Fibroblast of mammary gland (primary cell): Measurements from ENCODE around the gene WDR45.

ENCODE experiments used
- DNase-seq: peaks from one replicate; pipeline ENCODE4 v3.0.0-alpha.2; 2010; ENCODE audit warnings: low read depth
- H3K4me3 ChIP-seq: 2 replicates; pipeline ENCODE4 v1.5.1; 2011; ENCODE audit warnings: low read depth, mild to moderate bottlenecking, low read length, moderate library complexity; ENCODE audit not compliant: control insufficient read depth
- TF ChIP-seq, protein P1 (sequence below): conservative IDR thresholded peaks from 2 replicates; pipeline ENCODE4 v1.5.1; 2011; ENCODE audit warnings: low read depth, low read length, inconsistent platforms; ENCODE audit not compliant: control insufficient read depth, insufficient read depth

WDR45 gene

DNA sequence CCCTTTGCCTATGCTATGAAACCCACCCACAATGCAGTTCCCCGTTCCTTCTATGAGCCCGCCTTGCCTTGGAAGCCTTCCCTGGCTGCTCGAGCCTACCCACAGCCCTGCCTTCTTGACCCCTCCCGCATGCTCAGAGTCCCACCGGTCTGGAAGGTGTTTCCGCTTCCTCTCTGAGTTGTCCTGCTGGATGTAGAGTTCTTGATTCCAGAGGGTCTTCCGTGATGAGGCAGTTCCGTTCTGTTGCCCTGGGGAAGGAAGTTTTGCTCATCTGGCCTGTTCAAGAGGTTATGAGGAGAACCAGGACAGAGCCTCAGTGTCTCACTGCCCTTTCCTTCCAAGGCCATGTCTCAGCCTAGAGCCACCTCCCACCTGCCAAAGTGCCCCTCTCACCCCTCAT, 36.4 kb upstream of the WDR45 start:
- TF ChIP-seq, protein P1, sequence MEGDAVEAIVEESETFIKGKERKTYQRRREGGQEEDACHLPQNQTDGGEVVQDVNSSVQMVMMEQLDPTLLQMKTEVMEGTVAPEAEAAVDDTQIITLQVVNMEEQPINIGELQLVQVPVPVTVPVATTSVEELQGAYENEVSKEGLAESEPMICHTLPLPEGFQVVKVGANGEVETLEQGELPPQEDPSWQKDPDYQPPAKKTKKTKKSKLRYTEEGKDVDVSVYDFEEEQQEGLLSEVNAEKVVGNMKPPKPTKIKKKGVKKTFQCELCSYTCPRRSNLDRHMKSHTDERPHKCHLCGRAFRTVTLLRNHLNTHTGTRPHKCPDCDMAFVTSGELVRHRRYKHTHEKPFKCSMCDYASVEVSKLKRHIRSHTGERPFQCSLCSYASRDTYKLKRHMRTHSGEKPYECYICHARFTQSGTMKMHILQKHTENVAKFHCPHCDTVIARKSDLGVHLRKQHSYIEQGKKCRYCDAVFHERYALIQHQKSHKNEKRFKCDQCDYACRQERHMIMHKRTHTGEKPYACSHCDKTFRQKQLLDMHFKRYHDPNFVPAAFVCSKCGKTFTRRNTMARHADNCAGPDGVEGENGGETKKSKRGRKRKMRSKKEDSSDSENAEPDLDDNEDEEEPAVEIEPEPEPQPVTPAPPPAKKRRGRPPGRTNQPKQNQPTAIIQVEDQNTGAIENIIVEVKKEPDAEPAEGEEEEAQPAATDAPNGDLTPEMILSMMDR, result no peak
- no peak for DNase-seq

DNA sequence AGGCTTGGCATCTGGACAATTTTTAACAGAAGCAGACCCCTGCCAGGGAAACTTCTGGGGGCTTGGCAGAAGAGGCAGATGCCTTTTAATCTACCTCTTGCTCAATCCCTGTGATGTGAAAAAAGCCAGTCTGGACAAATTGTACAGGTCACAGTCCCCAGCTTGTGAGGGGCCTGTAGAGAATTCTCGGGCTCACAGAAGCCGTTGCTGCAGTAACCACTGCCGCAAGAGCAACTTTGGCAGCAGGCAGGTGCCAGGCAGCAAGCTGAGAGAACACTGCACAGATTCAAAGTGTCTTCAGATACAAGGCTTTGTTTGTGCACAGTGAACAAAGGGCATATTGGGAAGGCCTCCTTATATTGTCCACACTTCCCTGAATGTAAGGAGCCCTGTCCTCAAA, 32.1 kb upstream of the WDR45 start:
- DNase-seq, result no peak
- TF ChIP-seq, protein P1, result no peak
- no peak overlapping the region for H3K4me3 ChIP-seq

More for the DNA sequence above, 36.4 kb upstream of the WDR45 start:
- no peak overlapping the region for H3K4me3 ChIP-seq

DNA sequence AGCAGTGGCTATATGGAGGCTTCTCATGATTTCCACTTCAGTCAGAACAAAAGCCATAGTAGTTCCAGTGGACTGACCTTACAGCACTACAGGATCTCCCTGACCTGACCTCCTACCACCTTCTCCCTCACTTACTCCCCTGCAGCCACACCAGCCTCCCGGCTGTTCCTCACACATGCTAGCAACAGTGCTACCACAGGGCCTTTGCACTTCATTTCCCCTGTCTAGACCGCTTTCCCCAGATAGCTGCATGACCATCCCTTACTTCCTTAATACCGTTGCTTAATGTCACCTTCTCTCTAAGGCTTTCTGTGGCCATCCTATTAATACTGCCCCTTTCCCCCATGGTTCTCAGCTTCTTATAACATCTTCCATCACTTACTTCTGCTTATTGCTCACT, 30.7 kb upstream of the WDR45 start:
- TF ChIP-seq, protein P1, result no peak
- no peak for DNase-seq
- H3K4me3 ChIP-seq, result no peak overlapping the region

DNA sequence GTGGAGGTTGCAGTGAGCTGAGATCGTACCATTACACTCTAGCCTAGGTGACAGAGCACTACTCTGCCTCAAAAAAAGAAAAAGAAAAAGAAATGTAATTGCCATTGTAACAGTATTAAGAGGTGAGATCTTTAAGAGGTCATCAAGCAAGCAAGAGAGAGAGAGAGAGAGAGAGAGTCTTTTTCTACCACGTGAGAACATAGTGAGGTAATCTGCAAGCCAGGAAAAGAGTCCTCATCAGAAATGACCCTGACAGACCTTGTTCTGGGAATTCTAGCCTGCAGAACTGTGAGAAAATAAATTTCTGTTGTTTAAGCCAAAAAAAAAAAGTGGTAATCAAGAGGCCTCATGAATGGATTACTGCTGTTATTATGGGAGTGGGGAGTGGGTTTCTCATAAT, 29.0 kb upstream of the WDR45 start:
- TF ChIP-seq, protein P1, result no peak
- DNase-seq, result no peak
- no peak overlapping the region for H3K4me3 ChIP-seq

DNA sequence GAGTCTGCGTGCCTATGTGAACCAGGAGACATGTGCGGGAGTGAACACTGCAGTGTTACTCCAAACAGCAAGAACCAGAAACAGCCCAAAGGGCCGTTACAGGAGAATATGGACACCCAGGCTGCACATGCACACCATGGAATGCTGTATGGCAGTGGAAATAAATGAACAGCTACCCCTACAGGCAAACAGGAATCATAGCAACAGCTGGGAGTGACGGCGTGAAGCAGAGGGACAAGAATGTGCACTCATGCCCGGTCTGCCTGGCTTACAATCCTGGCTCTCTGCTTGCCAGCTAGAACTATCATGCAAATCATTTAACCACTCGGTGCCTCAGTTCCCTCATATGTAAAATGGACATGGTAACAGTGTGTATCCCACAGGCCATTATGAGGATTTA, 27.2 kb upstream of the WDR45 start:
- H3K4me3 ChIP-seq, result no peak overlapping the region
- TF ChIP-seq, protein P1, result peak; percentile 54
- DNase-seq, result peak; percentile 49

DNA sequence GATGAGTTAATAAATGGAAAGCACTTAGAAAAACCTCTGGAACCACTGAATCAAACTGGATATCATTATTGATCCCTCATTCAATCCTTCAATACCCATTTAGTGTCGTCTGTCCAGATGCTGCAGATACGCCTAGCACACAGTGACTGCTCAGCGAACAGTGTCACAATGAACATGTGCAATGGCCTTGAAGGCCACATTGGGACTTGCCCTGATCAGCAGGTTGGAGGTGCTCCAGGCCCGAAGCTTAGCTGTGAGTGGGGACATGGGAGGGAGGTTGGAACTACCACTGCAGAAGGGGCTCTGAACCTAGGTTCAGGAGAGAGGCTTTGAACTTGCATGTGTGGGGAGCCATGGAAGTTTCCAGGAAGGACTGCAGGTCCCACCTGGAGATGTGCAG, 26.6 kb upstream of the WDR45 start:
- DNase-seq, result no peak
- no peak overlapping the region for H3K4me3 ChIP-seq
- TF ChIP-seq, protein P1, result no peak

DNA sequence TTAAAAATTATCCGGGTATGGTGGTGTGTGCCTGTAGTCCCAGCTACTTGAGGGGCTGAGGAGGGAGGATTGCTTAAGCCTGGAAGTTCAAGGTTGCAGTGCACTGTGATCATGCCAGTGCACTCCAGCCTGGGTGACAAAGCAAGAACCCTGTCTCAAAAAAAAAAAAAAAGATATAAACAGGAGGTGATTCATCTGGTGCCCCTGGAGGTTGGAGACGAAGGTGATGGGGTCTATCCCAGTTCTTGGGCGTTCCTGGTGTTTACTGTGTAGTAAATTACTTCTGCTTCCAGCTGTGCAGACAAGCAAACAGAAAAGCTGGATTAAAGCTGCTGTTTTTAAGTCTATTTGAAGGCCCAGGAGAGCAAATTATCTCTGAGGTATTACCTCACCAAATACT, 23.9 kb upstream of the WDR45 start:
- H3K4me3 ChIP-seq, result no peak overlapping the region
- TF ChIP-seq, protein P1, result no peak
- no peak for DNase-seq
